Esophagus squamous epithelium (tissue), 5 donors: ENCODE measurements around the gene TFAP2C. TPM values are rescaled to one million over a fixed set of nuclear protein-coding genes. Genes with fewer than 3 reads are reported as not detected.

Source experiments
- DNase-seq: peaks from one replicate; lab custom pipeline; 2025; lab: John Stamatoyannopoulos, UW
- H3K27ac ChIP-seq, 4 donors: fragments of 200-600 bp; sonication (generic); one replicate each; pipeline ENCODE4 v1.5.1; 2016 to 2019; ENCODE audit warnings: mild to moderate bottlenecking in 1 of 4
- H3K27me3 ChIP-seq, 4 donors: fragments of 200-600 bp; sonication (generic); 1 replicate in 3 of 4; 2 replicates in 1 of 4; pipeline versions ENCODE4 v1.5.1 to v1.6.0; 2017 to 2021; ENCODE audit warnings: antibody characterized with exemption in 1 of 4
- H3K36me3 ChIP-seq, 3 donors: fragments of 200-600 bp; sonication (generic); one replicate each; pipeline ENCODE4 v1.5.1; 2016 to 2019
- H3K4me1 ChIP-seq, 3 donors: fragments of 200-600 bp; sonication (generic); one replicate each; pipeline ENCODE4 v1.5.1; 2017 to 2019
- H3K4me3 ChIP-seq, 4 donors: fragments of 200-600 bp; sonication (generic); 1 replicate in 3 of 4; 2 replicates in 1 of 4; pipeline ENCODE4 v1.5.1; 2016 to 2019; ENCODE audit warnings: mild to moderate bottlenecking in 2 of 4, moderate library complexity in 1 of 4
- H3K9me3 ChIP-seq, 3 donors: fragments of 200-600 bp; sonication (generic); one replicate each; pipeline ENCODE4 v1.5.1; 2016 to 2019
- POLR2A ChIP-seq, 4 donors: fragments of 450-650 bp; IDR thresholded peaks; one replicate each; pipeline ENCODE4 v1.6.1; 2017; ENCODE audit warnings: antibody characterized with exemption in 4 of 4, mild to moderate bottlenecking in 4 of 4, moderate library complexity in 3 of 4
- WGBS, 2 donors: methylation state at CpG; one replicate each; pipeline ENCODE4 v1.1.5; 2018; 5-methylcytosine and 5-hydroxymethylcytosine counted together
- intact Hi-C: fragments of 100-400 bp; cut with DNase I; formaldehyde crosslinking; loops from one replicate; pipeline ENCODE4 v1.15.0; 2022
- total RNA-seq, 4 donors: library from RNA; depleted of rRNA; stranded (reverse); fragments of >200 nt; gene quantifications; one replicate each; pipeline ENCODE4 v1.1.0, GENCODE V29; 2016
- TF ChIP-seq, protein P1 (sequence below), 6 experiments: fragments of 450-650 bp in 4 of 6; fragments of 200-600 bp in 2 of 6; sonication (generic) in 2 of 6; IDR thresholded peaks; one replicate each; pipeline ENCODE4 v1.5.1; 2016 to 2019; ENCODE audit warnings: antibody characterized with exemption in 6 of 6, mild to moderate bottlenecking in 4 of 6, moderate library complexity in 4 of 6
- donor health status: DM: yes; HTN: yes; CAD: no.

Gene TFAP2C
- total RNA-seq, 4 donors from 2014 or later, result 25.9 to 34.8 (median 31.8) TPM

DNA sequence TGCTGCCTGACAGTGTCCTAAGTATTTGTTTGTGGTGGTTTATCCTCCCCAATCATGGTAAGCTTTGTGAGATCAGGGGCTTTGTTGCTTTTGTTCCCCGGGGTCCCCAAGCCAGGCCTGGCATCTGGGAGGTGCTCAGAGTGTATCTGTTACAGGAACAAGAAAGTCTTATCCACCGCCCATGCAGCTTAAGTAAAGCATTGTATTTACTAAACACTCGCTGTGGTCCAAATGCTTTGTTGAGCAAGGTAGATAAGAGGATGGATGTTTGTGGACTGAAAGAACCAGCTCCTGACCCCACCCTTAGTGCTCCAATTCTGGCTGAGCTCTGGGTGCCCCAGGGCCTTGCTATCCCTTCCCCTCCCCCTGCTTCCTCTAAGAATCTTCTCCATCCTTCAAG is 19.8 kb upstream of the TFAP2C start:
- no peak for TF ChIP-seq POLR2A (IDR thresholded peaks at IDR 0.05)
- TF ChIP-seq, protein P1, sequence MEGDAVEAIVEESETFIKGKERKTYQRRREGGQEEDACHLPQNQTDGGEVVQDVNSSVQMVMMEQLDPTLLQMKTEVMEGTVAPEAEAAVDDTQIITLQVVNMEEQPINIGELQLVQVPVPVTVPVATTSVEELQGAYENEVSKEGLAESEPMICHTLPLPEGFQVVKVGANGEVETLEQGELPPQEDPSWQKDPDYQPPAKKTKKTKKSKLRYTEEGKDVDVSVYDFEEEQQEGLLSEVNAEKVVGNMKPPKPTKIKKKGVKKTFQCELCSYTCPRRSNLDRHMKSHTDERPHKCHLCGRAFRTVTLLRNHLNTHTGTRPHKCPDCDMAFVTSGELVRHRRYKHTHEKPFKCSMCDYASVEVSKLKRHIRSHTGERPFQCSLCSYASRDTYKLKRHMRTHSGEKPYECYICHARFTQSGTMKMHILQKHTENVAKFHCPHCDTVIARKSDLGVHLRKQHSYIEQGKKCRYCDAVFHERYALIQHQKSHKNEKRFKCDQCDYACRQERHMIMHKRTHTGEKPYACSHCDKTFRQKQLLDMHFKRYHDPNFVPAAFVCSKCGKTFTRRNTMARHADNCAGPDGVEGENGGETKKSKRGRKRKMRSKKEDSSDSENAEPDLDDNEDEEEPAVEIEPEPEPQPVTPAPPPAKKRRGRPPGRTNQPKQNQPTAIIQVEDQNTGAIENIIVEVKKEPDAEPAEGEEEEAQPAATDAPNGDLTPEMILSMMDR (IDR thresholded peaks at IDR 0.05), result no peak
- 70 to 95% methylated on average over 2 of the region's 3 CpGs for WGBS, 2 donors
- Histone ChIP-seq H3K27me3 (no peaks in the 10 kb centered on the region), H3K36me3 (no peaks in the 10 kb centered on the region), H3K9me3 (no peaks in the 10 kb centered on the region), H3K4me3 (no peak overlapping the region), H3K4me1 (peaks cover 0 to 18% (median 0%) of the 10 kb centered on the region in 3 donors), H3K27ac (no peak overlapping the region)
- no peak for DNase-seq
- intact Hi-C loops, result no loop called here

DNA sequence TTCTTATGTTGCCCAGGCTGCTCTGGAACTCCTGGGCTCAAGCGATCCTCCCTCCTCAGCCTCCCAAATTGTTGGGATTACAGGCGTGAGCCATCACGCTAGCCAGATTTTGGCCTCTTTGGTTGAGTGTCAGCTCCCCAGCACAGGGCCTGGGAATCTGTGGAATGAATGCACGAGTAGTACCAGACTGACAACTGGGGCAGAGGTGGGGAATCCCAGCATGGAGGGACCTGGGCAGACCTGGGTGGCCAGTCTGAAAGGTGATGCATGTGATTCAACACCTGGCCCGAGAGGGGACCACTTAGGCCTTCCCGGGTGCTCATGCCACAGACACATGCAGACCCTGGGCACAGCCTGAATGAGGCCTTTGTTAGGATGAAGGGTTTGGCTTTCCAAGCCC is 19.0 kb upstream of the TFAP2C start:
- no peaks in the 10 kb centered on the region for H3K36me3 ChIP-seq
- H3K4me1 ChIP-seq, result peaks cover 0 to 24% (median 0%) of the 10 kb centered on the region in 3 donors
- H3K27ac ChIP-seq, result no peak overlapping the region
- no peaks in the 10 kb centered on the region for H3K9me3 ChIP-seq
- H3K27me3 ChIP-seq, result no peaks in the 10 kb centered on the region
- TF ChIP-seq, protein P1 (IDR thresholded peaks at IDR 0.05), result no peak
- no peak for TF ChIP-seq POLR2A (IDR thresholded peaks at IDR 0.05)
- intact Hi-C loops, result no loop called here
- no peak overlapping the region for H3K4me3 ChIP-seq
- DNase-seq, result no peak
- WGBS, 2 donors, result 85 to 90% methylated on average over 2 to 3 of the region's 6 CpGs

DNA sequence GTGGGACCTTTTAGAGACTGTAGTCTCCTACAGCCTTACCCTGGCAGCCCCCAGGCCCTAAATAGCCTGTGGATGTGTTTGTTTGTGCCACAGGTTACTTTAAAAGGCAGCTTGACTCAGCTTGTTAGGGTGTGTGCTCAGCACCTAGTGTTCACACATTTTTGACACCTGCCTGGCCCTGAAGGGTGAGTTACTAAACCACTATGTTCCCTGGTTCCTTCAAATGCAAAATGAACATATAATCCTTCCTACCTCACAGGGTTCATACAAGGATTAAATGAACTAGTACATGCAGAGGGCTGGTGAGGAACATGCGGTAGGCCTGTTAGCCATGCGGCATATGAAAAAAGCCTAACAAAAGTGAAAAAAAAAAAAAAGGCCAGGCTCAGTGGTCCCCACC is 14.9 kb upstream of the TFAP2C start:
- no peak for TF ChIP-seq POLR2A (IDR thresholded peaks at IDR 0.05)
- TF ChIP-seq, protein P1 (IDR thresholded peaks at IDR 0.05), result no peak
- no peak for DNase-seq
- H3K9me3 ChIP-seq, result no peaks in the 10 kb centered on the region
- WGBS, 2 donors, result 24 to 65% methylated on average over 2 of the region's 2 CpGs
- intact Hi-C loops, result no loop called here
- peak overlapping the region in 3 of 4 donors; percentile 62 to 66 (median 64) for H3K27ac ChIP-seq
- no peaks in the 10 kb centered on the region for H3K27me3 ChIP-seq
- no peak overlapping the region for H3K4me3 ChIP-seq
- peaks cover 0 to 27% (median 6%) of the 10 kb centered on the region in 3 donors for H3K4me1 ChIP-seq
- no peaks in the 10 kb centered on the region for H3K36me3 ChIP-seq

DNA sequence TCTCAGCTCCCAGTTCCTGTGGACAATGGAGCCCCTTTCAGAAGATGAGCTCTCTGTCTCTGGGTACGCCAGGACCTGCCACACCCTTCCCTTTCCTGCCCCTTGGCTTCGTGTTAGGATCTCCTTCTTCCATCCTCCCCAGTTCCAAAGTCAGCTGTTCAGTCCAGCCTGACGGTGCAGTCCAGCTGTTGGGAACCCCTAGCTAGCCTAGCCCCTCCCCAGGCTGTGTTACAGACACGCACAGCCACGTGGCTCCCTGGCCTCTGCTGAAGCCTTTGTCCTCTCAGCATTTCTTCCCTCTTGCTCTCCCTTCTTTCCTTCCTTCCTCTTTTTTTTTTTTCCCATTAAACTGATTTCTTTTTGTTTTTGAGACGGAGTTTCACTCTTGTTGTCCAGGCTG is 12.4 kb upstream of the TFAP2C start:
- intact Hi-C loops, result no loop called here
- Histone ChIP-seq H3K4me3 (no peak overlapping the region), H3K27me3 (no peaks in the 10 kb centered on the region), H3K4me1 (peaks cover 0 to 27% (median 6%) of the 10 kb centered on the region in 3 donors), H3K9me3 (no peaks in the 10 kb centered on the region), H3K36me3 (no peaks in the 10 kb centered on the region), H3K27ac (no peak overlapping the region)
- 42 to 46% methylated on average over 6 of the region's 6 CpGs for WGBS, 2 donors
- TF ChIP-seq POLR2A (IDR thresholded peaks at IDR 0.05), result no peak
- TF ChIP-seq, protein P1 (IDR thresholded peaks at IDR 0.05), result no peak
- no peak for DNase-seq

DNA sequence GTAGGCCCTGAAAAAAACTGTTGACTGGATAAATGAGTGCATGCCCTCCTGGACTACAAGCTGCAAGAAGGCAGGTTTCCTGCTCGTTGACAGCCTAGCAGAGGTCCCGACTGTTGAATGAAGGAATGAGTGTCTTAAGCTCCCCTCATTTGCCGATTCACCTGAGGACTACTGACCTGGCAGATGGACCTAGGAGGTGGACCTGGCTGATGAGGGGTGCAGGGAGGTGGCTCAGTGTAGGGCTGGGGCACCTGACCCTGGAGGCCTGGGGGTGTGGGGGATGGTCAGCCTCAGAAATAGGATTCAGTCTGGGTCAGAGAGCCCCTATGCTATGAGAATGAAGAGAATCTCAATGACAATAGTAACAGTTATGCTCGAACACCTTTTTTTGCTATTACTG is 11.6 kb upstream of the TFAP2C start:
- WGBS, 2 donors, result 95 to 100% methylated on average over 1 to 2 of the region's 4 CpGs
- H3K4me1 ChIP-seq, result peaks cover 0 to 33% (median 6%) of the 10 kb centered on the region in 3 donors
- intact Hi-C loops, result no loop called here
- no peak overlapping the region for H3K4me3 ChIP-seq
- H3K27me3 ChIP-seq, result no peaks in the 10 kb centered on the region
- DNase-seq, result no peak
- H3K9me3 ChIP-seq, result no peaks in the 10 kb centered on the region
- TF ChIP-seq, protein P1 (IDR thresholded peaks at IDR 0.05), result no peak
- no peak for TF ChIP-seq POLR2A (IDR thresholded peaks at IDR 0.05)
- H3K36me3 ChIP-seq, result no peaks in the 10 kb centered on the region
- no peak overlapping the region for H3K27ac ChIP-seq
